H1 (cell line): Measurements from ENCODE around the gene NME3.

Source experiments
- FOSL1 ChIP-seq: IDR thresholded peaks from 2 replicates; pipeline ENCODE4 v1.6.1; 2011; ENCODE audit warnings: mild to moderate bottlenecking, low read depth, low read length, moderate library complexity; ENCODE audit not compliant: insufficient read depth
- GABPA ChIP-seq: IDR thresholded peaks from 2 replicates; pipeline ENCODE4 v1.6.1; 2011; ENCODE audit warnings: mild to moderate bottlenecking, low read length, moderate library complexity, borderline replicate concordance; ENCODE audit not compliant: insufficient read depth
- NANOG ChIP-seq: IDR thresholded peaks from 2 replicates; pipeline ENCODE4 v1.6.1; 2011; ENCODE audit warnings: low read length, low read depth, mild to moderate bottlenecking, inconsistent platforms; ENCODE audit not compliant: insufficient read depth, poor library complexity, severe bottlenecking
- POLR2A ChIP-seq, 2 experiments: IDR thresholded peaks; 1 replicate in 1 of 2; 2 replicates in 1 of 2; pipeline ENCODE4 v1.6.1; 2011; ENCODE audit warnings: low read depth in 2 of 2, low read length in 2 of 2, mild to moderate bottlenecking in 2 of 2; ENCODE audit errors: control extremely low read depth in 1 of 2
- POLR2AphosphoS5 ChIP-seq: IDR thresholded peaks from 2 replicates; pipeline ENCODE4 v1.6.1; 2011; ENCODE audit warnings: low read depth, low read length
- POU5F1 ChIP-seq: IDR thresholded peaks from 2 replicates; pipeline ENCODE4 v1.6.1; 2011; ENCODE audit warnings: low read depth, mild to moderate bottlenecking, low read length, moderate library complexity
- RAD21 ChIP-seq, 2 experiments: IDR thresholded peaks in 1 of 2; conservative IDR thresholded peaks in 1 of 2; 2 replicates each; pipeline ENCODE4 v1.6.1; 2011; ENCODE audit warnings: low read depth in 2 of 2, low read length in 2 of 2, improper control_type of control experiment in 1 of 2, inconsistent platforms in 1 of 2, mild to moderate bottlenecking in 1 of 2, moderate library complexity in 1 of 2
- SRF ChIP-seq: IDR thresholded peaks from 2 replicates; pipeline ENCODE4 v1.6.1; 2011; ENCODE audit warnings: mild to moderate bottlenecking, low read depth, low read length, moderate library complexity
- TEAD4 ChIP-seq: IDR thresholded peaks from 2 replicates; pipeline ENCODE4 v1.6.1; 2012; ENCODE audit warnings: low read depth, low read length, inconsistent platforms, mixed read lengths
- TF ChIP-seq, protein P1 (sequence below), 3 experiments: IDR thresholded peaks; 1 replicate in 2 of 3; 2 replicates in 1 of 3; pipeline versions ENCODE4 v1.5.1 to v1.6.1; 2011; ENCODE audit warnings: low read length in 3 of 3, mild to moderate bottlenecking in 3 of 3, inconsistent platforms in 2 of 3, low read depth in 1 of 3, moderate library complexity in 1 of 3; ENCODE audit not compliant: insufficient read depth in 1 of 3; ENCODE audit errors: control extremely low read depth in 1 of 3
- TF ChIP-seq, protein P2 (sequence below): IDR thresholded peaks from 2 replicates; pipeline ENCODE4 v1.6.1; 2011; ENCODE audit warnings: low read depth, mild to moderate bottlenecking, low read length; ENCODE audit not compliant: insufficient read depth
- TF ChIP-seq, protein P3 (sequence below): IDR thresholded peaks from 2 replicates; pipeline ENCODE4 v1.6.1; 2012; ENCODE audit warnings: low read length, inconsistent platforms

DNA sequence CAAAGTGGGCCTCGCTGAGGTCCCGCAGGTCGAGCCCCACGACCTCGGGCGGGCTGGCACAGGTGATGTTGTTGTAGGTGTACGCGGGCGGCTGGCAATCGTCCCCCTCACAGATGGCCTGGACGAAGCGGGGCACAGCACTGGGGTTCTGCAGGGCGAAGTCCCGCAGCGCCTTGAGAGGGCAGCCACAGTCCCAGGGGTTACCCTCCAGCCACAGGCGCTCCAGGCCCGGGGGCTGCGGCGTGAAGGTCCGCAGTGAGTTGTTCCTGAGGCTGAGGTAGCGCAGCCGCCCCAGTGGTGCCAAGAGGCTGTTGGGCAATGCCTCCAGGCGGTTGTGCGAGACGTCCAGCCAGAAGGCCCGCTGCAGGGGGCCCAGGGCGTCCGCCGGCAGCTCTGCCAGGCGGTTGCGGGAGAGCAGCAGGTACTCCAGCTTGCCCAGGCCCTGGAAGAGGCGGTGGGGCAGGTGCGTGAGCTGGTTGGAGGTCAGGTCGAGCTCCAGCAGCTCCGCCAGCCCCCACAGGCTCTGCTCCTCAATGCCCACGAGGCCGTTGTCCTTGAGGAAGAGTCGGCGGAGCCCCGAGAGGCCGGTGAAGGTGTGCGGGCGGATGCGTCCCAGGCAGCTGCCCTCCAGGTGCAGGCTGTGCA is 19.4 kb upstream of the NME3 start:
- TF ChIP-seq TEAD4 (no peak), SRF (no peak), GABPA (no peak), POLR2A (IDR thresholded peaks at IDR 0.05; ENCODE audit: control extremely low read depth in 1 of 2, low read depth in 2 of 2, low read length in 2 of 2) (no peak), RAD21 (IDR thresholded peaks at IDR 0.05 in 1 of 2, conservative IDR thresholded peaks at IDR 0.05 in 1 of 2; ENCODE audit: low read depth in 2 of 2, low read length in 2 of 2) (no peak), POU5F1 (no peak), FOSL1 (no peak), POLR2AphosphoS5 (no peak), NANOG (no peak)
- TF ChIP-seq, protein P1, sequence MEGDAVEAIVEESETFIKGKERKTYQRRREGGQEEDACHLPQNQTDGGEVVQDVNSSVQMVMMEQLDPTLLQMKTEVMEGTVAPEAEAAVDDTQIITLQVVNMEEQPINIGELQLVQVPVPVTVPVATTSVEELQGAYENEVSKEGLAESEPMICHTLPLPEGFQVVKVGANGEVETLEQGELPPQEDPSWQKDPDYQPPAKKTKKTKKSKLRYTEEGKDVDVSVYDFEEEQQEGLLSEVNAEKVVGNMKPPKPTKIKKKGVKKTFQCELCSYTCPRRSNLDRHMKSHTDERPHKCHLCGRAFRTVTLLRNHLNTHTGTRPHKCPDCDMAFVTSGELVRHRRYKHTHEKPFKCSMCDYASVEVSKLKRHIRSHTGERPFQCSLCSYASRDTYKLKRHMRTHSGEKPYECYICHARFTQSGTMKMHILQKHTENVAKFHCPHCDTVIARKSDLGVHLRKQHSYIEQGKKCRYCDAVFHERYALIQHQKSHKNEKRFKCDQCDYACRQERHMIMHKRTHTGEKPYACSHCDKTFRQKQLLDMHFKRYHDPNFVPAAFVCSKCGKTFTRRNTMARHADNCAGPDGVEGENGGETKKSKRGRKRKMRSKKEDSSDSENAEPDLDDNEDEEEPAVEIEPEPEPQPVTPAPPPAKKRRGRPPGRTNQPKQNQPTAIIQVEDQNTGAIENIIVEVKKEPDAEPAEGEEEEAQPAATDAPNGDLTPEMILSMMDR (IDR thresholded peaks at IDR 0.05; ENCODE audit: control extremely low read depth in 1 of 3, insufficient read depth in 1 of 3, low read depth in 1 of 3, low read length in 3 of 3): no peak
- TF ChIP-seq, protein P2, sequence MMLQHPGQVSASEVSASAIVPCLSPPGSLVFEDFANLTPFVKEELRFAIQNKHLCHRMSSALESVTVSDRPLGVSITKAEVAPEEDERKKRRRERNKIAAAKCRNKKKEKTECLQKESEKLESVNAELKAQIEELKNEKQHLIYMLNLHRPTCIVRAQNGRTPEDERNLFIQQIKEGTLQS: no peak
- TF ChIP-seq, protein P3, sequence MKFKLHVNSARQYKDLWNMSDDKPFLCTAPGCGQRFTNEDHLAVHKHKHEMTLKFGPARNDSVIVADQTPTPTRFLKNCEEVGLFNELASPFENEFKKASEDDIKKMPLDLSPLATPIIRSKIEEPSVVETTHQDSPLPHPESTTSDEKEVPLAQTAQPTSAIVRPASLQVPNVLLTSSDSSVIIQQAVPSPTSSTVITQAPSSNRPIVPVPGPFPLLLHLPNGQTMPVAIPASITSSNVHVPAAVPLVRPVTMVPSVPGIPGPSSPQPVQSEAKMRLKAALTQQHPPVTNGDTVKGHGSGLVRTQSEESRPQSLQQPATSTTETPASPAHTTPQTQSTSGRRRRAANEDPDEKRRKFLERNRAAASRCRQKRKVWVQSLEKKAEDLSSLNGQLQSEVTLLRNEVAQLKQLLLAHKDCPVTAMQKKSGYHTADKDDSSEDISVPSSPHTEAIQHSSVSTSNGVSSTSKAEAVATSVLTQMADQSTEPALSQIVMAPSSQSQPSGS: no peak
